ENCODE measurements around the gene IPCEF1. TPM values are rescaled to one million over a fixed set of nuclear protein-coding genes. Genes with fewer than 3 reads are reported as not detected.

Gene IPCEF1
- total and polyA plus RNA-seq, 2 of the 8 experiments (the other 6 are each of a cell fraction or from before 2014, with no cell fraction given): 0.41 to 0.78 TPM

DNA sequence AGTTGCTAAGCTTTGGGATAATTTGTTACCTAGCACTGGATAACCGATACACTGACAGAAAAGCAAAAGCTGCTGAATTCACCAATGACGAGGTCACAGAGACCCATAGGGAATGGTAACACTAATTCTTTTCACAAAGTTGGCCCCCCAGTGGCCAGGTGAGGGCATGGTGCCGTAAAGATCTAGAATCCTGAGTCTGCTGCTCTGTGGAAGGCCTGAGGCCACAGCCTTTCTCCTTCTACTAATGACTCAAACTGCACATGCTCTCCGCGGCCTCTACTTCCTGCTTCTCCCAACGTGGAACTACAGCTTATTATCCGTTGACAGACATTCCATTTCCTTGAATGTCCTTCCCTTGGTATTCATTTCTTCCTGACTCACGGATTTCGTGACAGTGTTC lies 190.5 kb downstream of the IPCEF1 start:
- H3K4me2 ChIP-seq (ENCODE audit: insufficient read depth in 1 of 2, low read depth in 2 of 2, low read length in 2 of 2): no peak overlapping the region
- H3K23ac ChIP-seq (ENCODE audit: insufficient read length): no peak overlapping the region
- H3K4me3 ChIP-seq (ENCODE audit: extremely low read depth in 1 of 4, insufficient read depth in 2 of 4, low read depth in 3 of 4, low read length in 4 of 4): no peak overlapping the region
- H3K23me2 ChIP-seq (ENCODE audit: low read depth, low read length): no peaks in the 10 kb centered on the region
- no peak overlapping the region for H4K91ac ChIP-seq (replicated peaks; ENCODE audit: insufficient read length, low read length)
- H2AFZ ChIP-seq (ENCODE audit: low read length): peak overlapping the region; percentile 20; the same call in 1 of the 2 replicates
- no peak overlapping the region for H3K4ac ChIP-seq (replicated peaks; ENCODE audit: insufficient read length, low read depth, low read length)
- CTCF ChIA-PET (ENCODE audit: partially characterized antibody): interaction anchor here (0.6 to 2.0 kb wide), 9 partner anchors 8 to 338 kb away, joined by 3 to 6 read pairs (median 3); no protein-coding TSS in a partner anchor
- H3K56ac ChIP-seq (replicated peaks; ENCODE audit: insufficient read length, low read depth, low read length): no peak overlapping the region
- H4K5ac ChIP-seq (ENCODE audit: insufficient read length, low read depth, low read length): no peak overlapping the region
- H3K14ac ChIP-seq (ENCODE audit: insufficient read length): no peak overlapping the region
- no peak overlapping the region for H2BK5ac ChIP-seq (ENCODE audit: low read depth, low read length)
- no peak overlapping the region for H2BK120ac ChIP-seq (replicated peaks; ENCODE audit: low read depth, low read length)
- H3K27ac ChIP-seq (ENCODE audit: low read depth, low read length): no peak overlapping the region
- H3K18ac ChIP-seq (ENCODE audit: extremely low read depth, low read length): no peak overlapping the region
- no peaks in the 10 kb centered on the region for H3K79me1 ChIP-seq (ENCODE audit: low read depth, low read length)
- WGBS, 2 experiments (ENCODE audit: extremely low coverage in 1 of 2, insufficient coverage in 1 of 2, insufficient read length in 1 of 2, insufficient replicate concordance in 2 of 2, low coverage in 1 of 2, low lambda C conversion rate in 2 of 2, missing lambda C conversion rate in 1 of 2): 80% methylated on average over 9 of the region's 9 CpGs; no CpG with 5 or more reads in 1 of the 2 experiments
- peak in 1 of 2 experiments; percentile 51 for DNase-seq (ENCODE audit: low read depth in 1 of 2, low spot score in 2 of 2)
- no peak overlapping the region for H2BK15ac ChIP-seq (ENCODE audit: low read length)
- H4K8ac ChIP-seq (ENCODE audit: extremely low read depth, insufficient read depth, low read length): no peak overlapping the region
- no peaks in the 10 kb centered on the region for H3K36me3 ChIP-seq (ENCODE audit: control insufficient read depth in 2 of 4, insufficient read depth in 4 of 4, low read length in 3 of 4)
- no peak overlapping the region for H2BK12ac ChIP-seq (ENCODE audit: low read depth, low read length)
- no peak overlapping the region for H2BK20ac ChIP-seq (ENCODE audit: low read length)
- H3K4me1 ChIP-seq (replicated peaks in 1 of 4; ENCODE audit: control insufficient read depth in 3 of 4, insufficient read depth in 4 of 4, low read length in 3 of 4): no peaks in the 10 kb centered on the region
- H3K27me3 ChIP-seq (replicated peaks in 1 of 4; ENCODE audit: control insufficient read depth in 3 of 4, extremely low read depth in 1 of 4, insufficient read depth in 3 of 4, low read length in 3 of 4): peaks cover 0 to 1% (median 0%) of the 10 kb centered on the region in 4 experiments; a peak in 1 of 7 replicates
- POLR2A ChIA-PET (ENCODE audit: partially characterized antibody): no interaction called here
- H3K9me3 ChIP-seq (ENCODE audit: insufficient read depth in 2 of 2, low read depth in 1 of 2, low read length in 1 of 2): peaks cover 5 to 6% of the 10 kb centered on the region in 2 experiments; a peak in 3 of 4 replicates
- FAIRE-seq: no peak
- no peaks in the 10 kb centered on the region for H4K20me1 ChIP-seq (replicated peaks in 1 of 2; ENCODE audit: control insufficient read depth in 1 of 2, insufficient read depth in 2 of 2, low read length in 2 of 2)
- no peak overlapping the region for H2AK5ac ChIP-seq (ENCODE audit: low read depth, low read length)
- no peak overlapping the region for H3K9ac ChIP-seq (replicated peaks in 1 of 4; ENCODE audit: extremely low read depth in 1 of 4, low read depth in 3 of 4, low read length in 3 of 4)
- no peaks in the 10 kb centered on the region for H3K79me2 ChIP-seq (ENCODE audit: control insufficient read depth in 1 of 2, insufficient read depth in 2 of 2, low read length in 2 of 2)
- TF ChIP-seq MAFK (IDR thresholded peaks at IDR 0.05; ENCODE audit: low read depth, low read length): no peak
- TF ChIP-seq JUND (IDR thresholded peaks at IDR 0.05; ENCODE audit: low read length): peak; percentile 11; the same call in 1 of the 2 replicates
- TF ChIP-seq BACH1 (IDR thresholded peaks at IDR 0.05; ENCODE audit: low read length): no peak
- no peak for TF ChIP-seq CBX8 (IDR thresholded peaks at IDR 0.05; ENCODE audit: borderline replicate concordance, low read depth, low read length)
- no peak for TF ChIP-seq NANOG (IDR thresholded peaks at IDR 0.05; ENCODE audit: insufficient read depth, low read depth, low read length, poor library complexity, severe bottlenecking)
- peak; percentile 32 to 48; a peak in 3 of 4 replicates for TF ChIP-seq RAD21 (IDR thresholded peaks at IDR 0.05 in 1 of 2, conservative IDR thresholded peaks at IDR 0.05 in 1 of 2; ENCODE audit: low read depth in 2 of 2, low read length in 2 of 2)
- TF ChIP-seq RNF2 (IDR thresholded peaks at IDR 0.05; ENCODE audit: borderline replicate concordance, low read depth, low read length, missing control alignments, poor library complexity, severe bottlenecking): no peak
- TF ChIP-seq YY1 (IDR thresholded peaks at IDR 0.05; ENCODE audit: low read depth, low read length): no peak
- TF ChIP-seq SIN3A (conservative IDR thresholded peaks at IDR 0.05 in 1 of 2, IDR thresholded peaks at IDR 0.05 in 1 of 2; ENCODE audit: low read depth in 1 of 2, low read length in 2 of 2): no peak
- no peak for TF ChIP-seq EGR1 (IDR thresholded peaks at IDR 0.05; ENCODE audit: borderline replicate concordance, low read depth, low read length)
